HPDE6-E6E7 (cell line): ENCODE data around the gene GATB.

ENCODE experiments used
- DNase-seq: peaks from one replicate; pipeline ENCODE4 v3.0.0; 2011; ENCODE audit warnings: missing footprints; ENCODE audit errors: extremely low spot score

Gene GATB, protein sequence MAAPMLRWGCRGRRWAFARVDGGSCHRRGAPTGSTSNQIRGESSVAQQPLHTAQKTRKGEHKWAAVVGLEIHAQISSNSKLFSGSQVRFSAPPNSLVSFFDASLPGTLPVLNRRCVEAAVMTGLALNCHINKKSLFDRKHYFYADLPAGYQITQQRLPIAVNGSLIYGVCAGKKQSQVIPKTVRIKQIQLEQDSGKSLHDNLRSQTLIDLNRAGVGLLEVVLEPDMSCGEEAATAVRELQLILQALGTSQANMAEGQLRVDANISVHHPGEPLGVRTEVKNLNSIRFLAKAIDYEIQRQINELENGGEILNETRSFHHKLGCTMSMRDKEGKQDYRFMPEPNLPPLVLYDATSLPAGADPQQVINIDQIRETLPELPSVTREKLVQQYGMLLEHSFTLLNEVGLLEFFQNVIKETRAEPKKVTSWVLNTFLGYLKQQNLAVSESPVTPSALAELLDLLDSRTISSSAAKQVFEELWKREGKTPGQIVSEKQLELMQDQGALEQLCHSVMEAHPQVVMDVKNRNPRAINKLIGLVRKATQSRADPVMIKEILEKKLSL

DNA sequence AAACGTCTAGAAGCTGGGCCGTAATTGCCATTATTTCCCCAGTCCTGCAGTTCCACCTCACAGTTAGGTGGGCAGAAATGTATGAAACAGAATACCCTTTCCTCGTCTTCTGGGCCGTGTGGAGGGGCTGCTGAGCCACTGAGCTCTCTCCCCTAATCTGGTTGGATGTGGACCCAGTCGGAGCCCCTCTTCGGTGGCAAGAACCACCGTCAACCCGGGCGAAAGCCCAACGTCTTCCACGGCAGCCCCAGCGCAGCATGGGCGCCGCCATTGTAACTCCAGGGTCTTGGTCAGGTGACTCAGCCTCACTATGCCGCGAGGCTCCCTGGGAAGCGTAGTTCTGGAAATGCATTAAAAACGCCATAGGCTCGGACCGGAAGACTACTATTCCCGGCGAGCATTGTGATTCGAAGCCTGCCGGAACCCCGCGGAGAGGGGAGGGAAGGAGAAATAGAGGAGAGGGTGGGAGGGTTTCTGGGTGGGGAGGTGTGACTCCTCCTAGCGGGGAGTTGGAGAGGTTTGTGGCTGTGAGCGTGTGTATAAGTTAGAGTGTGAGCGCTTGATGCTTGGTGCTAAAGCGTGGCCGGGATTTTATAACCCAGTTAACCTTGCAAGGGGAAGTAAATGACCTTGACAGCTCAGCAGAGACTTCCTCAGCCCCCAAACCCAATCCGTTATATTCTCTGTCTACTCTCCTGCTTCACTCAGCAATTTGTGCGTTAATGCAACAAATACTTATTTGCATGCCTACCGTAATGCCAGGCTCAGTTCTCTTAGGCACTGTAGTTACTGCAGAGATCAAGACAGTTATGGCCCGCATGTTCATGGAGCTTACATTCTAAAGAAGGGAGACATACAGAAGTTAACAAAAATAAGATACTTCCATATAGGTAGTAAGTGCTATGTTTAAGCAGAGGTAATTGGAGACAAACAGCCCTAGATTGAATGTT lies at the start of gene GATB:
TSS of gene GATB (minus strand) at position 296 of the 950 bp plus-strand sequence. CDS start at position 271, 25 bp downstream.
- peak; percentile 93 for DNase-seq

DNA sequence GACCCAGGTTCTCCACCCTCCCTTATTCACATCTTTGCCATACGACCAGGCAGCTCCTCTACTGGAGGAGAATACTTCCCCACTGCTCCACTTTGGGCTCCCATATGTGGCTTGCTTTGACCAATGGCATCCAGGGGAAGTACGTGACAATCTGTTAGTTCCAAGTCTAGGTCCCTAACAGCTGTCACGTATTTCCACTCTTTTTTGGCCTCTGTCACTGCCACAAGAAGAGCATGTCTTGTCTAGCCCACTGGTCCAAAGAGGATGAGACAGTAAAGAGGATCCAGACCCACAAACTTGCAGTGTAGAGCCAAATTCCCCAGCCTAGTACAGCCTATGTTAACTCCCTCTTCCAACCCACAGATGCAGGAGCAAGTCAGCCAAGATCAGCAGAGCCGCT lies 49.7 kb upstream of the GATB start:
- DNase-seq = no peak

DNA sequence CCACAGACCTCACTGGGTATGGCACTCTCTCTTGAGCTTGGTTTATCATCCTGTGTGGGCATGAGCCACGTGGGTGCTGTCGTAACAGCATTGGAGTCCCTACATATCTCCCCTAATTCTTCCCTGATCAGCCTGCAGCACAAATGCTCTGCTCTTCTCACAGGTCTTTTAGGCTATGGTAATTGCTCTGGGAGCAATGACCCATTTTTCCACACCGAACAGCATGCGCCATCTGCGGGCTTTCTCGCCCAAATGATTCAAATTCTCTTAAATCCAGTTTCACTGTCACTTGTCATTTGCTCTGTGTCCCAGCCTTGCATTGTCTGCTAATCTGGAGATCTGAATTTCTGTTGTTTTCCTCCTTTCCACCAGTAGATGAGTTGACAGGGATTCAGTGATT lies 48.9 kb upstream of the GATB start:
- DNase-seq = no peak

DNA sequence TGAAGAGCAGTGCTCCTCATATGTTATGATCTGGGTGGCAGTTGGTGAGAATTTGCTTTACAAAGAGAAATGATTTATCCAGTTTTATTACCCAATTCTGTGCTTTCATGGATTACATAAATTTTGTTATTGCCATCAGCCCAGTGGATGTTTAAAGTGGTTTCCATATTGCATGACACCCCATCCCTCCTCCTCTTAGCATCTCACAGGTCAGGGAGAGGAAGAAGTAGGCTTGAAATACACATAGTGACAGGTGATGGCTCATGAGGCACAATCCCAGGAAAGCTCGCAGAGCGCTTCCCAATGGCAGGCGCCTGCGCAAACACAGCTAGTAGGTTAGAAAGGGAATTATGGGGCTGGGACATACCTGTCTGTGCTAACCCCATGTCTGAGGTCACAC lies 47.7 kb upstream of the GATB start:
- no peak for DNase-seq

DNA sequence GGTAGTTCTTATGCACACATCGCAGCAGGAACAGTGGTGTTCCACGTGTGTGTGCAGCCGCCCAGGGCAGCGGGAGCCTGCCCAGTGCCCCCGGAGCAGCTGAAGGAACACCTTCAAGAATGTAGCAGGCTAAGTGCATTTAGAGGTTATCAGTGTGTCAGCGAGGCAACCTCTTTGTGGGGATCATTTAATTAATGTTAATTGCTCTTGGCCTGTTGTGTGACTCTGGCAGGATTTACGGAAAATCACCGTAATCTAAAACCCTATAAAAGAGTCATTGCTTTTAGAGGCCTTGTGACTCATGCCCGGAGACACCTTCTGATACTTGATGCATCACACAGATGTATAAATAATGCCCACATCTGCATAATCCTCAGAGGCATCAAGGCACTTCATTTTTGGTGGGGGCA lies 47.3 kb upstream of the GATB start:
- DNase-seq = no peak

DNA sequence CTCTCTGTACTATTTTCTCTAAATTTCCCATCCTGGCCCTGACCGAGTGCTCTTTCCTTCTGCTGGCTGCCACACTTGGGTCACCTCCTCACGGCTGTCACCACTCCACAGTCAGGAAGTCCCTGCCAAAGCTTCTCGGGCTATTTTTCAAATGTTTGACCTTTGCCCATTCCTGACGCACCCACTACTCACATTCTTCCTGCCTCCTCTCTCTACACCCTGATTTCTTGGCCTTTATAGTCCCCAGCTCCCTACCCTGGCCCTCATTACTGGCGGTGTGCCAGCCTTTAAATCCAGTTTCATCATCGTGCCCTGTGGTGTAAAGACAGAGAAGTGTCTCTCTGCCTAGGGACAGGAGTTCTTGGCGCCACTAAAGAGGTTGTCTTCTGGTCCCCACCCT lies 46.4 kb upstream of the GATB start:
- no peak for DNase-seq

DNA sequence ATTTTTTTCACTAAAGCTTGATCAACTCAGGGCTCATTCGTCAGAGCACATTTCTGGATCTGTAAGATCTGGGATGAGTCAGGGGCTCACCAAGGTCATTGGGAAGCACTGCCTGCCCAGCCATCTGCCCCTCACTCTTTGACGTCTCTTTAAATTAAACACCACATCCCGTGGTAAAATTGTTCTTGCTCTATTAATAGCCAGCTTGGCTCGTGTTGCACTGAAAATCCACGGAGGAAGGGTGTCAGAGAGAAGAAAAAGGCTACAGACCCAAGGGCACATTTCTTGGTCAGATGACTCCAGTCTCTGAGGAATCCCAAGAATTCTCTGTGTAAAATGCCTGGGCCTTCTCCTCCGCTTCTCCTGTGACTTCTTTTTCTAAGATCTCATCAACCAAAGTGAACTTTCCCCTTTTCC lies 45.7 kb upstream of the GATB start:
- no peak for DNase-seq

DNA sequence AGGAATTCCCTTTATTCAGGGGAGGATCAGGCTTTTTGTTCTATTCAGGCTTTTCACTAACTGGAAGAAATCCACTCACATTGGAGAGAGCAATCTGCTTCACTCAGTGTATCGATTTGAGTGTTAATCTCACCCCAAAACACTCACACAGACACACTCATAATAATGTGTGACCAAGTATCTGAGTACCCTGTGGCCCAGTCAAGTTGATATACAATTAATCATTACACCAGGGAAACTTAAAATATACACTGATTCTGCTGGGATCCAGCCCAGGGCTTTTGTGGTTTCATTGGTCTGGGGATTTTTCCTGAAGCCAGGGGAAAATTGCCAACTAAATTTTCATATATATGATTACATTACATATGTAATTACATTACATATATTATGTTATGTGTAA lies 44.0 kb upstream of the GATB start:
- no peak for DNase-seq

DNA sequence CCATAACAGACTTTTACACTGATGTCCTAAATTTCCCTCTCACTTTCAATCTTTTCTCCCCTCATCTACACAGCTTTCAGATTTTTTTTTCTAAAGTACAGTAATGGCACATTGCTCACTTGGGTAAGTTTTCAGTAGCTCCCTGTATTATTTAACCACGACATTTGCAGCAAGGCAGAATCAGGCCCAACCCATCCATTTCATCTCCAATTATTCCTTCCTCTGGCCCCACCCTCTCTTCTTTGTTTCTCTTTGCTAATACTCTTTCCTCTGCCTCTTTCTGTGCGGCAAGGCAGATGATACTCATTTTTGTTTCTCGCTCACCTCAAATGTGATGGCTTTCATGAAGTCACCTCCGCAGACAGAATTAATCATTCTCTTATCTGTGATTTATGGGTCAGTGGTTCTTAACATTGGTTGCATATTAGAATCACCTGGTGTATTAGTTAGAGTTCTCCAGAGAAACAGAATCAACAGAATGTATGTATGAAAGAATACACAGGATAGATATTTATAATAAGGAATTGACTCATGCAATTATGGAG lies 43.4 kb upstream of the GATB start:
- no peak for DNase-seq

DNA sequence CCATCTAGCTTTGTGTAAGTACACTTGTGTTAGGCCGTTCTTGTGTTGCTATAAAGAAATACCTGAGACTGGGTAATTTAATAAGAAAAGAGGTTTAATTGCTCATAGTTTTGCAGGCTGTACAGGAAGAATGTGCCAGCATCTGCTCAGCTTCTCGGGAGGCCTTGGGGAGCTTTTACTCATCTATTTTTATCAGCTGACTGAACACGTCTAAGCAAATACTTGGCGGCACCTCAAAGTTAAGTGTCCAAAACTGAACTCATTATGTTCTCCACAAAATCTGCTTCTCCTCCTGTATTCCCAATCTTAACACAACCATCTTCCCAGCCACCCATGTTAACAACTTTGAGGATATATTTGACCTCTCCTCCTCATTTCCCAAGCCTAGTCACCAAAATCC lies 42.4 kb upstream of the GATB start:
- DNase-seq = no peak

DNA sequence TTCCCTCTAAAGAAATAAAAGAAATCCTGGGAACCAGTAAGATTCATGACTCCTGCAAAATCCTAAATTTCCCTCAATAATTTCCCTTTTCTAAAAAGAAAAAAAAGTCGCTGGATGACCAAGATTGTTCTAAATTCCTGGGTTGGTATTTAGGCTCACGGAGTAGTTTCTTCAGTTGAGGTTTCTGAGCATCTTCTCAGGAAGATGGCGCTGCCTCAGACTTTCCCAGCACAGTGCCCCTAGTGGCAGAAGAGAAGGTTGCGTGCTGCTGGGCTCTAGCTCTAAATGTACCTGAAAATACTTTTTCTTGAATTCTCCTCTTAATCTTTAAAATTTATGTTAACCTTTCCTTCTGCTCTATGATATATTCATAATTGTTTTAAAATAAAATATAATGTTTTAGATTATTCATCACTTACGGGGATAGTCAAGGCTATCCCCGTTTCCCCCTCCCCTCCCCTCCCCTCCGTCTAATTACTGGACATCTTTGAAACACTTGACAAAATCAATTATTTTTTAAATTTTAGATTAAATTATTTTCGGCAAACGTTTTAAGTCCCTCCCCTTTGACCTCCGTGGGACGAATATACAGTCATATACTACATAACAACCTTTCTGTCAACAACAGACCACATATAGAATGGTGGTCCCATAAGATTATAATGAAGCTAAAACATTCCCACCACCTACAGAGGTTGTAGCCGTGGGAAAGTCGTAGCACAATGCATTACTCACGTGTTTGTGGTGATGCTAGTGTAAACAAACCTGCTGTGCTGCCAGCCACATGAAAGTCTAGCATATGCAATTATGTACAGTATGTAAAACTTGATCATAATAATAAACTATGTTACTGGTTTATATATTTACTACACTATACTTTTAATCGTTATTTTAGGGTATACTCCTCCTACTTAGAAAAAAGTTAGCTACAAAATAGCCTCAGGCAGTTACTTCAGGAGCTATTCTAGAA lies 41.0 kb upstream of the GATB start:
- peak; percentile 17 for DNase-seq

DNA sequence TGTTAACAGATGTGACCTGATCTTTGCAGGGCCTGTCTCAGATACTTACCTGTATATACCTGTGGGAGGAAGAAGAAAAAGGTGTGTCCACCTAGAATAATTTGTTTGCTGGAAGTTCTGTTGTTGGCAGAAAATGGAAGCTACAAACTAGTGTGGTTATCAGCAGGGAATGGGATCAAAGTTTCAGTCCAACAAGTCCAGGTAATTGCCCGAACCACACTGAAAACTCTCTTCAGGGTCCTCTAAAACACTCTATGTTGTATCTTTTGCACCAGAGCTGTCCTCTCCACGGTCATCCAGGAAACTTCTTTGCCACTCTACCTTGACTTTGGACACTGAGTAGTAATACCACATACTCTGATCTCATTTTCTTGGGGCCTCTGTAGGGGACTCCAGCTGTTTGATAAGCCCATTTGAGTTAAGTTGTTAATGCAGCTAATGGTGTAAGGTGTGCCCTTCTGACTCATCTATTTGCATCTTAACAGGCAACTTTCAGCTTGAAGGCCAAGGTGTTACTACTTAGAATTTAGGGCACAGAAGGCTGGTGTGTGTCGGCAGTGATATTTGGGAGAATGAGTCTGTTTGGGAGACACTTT lies 38.7 kb upstream of the GATB start:
- DNase-seq = no peak

DNA sequence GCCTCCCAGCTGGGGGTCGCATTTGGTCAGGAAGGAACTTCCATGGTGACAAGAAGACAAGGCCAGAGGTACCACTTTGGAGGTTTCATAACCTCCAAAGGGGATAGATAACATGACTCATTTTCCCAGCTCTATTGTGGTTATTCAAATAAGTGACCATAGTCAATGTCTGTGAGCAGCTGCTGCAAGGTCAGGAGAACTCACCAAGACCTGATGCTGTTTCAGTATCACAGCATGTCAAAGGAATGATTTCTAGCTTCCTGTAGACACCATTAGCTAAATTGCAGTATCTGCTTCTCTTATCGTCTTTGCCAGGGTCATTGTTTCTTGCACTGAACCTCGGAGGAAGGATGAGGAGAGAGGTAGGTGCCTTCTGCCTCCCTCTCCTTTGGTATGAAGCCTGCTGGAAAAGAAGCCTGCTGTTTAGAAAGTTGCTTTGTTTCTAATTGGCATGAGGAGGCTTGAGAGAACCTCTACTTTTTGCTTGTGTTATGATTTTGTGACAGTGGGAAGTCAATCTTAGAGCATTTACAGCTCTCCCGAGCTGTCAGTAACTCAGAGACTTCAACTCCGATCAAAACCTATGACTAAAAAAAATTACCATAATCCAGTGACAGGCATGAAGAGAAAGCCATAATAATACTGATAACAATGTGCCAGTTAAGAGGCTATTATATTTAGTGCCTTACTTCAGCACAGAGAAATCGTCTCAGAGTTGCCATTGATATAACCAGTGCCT lies 38.0 kb upstream of the GATB start:
- no peak for DNase-seq

DNA sequence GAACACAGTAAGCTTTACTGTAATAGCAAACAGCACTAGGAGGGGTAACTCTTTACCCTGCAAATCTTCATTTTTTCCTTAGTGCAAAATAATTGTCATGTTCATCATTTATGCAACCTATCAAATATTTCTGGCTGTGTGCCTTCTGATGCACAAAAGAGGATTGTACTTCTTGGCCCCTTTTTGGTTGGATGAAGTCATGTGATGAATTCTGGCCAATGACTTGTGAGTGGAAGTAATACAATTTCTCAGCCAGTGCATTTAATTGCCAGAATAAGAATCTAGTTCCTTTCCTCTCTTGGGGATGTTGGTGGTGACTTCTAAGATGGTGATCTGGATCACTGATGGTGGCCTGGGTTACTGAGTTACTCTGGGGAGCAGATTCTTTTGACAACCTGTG lies 37.0 kb upstream of the GATB start:
- DNase-seq = no peak

DNA sequence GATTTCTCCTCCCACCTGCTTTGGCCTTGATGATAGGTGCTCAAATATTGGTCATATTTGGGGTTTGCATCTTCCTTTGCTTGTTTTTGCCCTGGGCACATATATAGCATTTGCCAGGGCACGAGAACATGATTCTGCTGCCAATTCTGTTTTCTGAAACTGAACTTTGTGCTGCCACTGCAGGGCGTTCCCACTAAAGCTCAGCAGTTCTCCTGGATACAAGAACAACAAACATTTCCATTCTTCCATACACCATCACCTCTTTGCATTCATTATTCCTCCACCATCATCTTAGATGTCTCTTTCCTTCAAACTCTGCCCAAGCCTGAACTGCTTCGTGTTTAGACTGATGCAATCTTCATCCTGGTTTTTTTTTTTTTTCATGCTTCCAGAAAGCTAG lies 36.3 kb upstream of the GATB start:
- no peak for DNase-seq

DNA sequence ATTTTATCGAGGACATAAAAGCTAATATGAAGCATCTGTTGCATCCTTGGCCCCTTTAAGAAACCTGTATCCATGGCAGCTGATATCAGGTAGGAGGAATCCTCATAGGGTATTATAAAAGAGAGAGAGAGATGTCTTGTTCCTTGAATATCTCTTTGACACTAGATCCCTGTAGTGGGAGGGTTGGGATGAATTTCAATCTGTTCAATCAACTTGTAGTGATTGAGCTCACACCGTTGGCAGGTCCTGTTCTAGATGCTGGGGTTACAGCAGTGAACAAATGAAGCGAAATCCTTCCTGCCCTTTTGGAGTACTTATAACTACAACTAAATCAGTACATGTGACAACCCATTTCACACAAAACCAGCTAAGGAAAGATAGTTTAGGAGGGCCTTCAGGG lies 35.3 kb upstream of the GATB start:
- DNase-seq = no peak

DNA sequence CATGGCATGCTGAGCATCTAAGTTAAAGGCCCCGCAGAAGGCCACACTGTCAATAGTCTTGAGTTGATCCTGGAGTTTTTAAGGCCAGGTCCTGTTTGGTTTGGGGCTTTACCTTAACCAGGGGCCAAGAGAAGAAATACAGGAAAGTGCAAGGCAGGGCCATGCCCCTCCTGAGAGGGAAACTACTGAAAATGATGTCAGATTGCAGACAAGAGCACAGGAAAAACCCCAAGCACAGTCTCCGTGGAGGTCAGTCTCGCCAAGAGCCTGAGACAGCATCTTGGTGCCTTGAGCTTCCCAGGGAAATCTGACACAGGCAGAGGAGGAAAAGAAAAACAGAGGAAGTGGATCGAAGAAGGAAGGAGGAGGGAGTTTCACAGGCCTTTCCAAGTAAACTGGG lies 32.2 kb upstream of the GATB start:
- DNase-seq = no peak

DNA sequence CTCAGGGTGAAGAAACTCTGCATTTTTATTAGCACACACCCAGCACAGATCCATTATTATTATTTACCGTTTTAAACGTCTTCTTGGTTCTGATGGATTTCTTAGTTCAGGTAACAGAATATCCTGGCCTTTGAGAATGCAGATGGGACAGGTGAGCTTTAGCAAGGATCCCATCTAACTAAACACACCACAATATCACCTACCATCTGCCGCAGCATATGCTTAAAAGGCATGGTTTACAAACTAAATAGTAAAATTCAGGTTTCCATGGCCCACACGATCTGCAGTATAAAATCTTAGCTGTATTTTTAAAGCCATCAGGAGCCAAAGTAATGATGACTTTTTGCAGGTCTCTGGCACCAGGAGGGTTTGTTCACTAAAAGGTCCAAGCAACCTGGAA lies 31.7 kb upstream of the GATB start:
- no peak for DNase-seq

DNA sequence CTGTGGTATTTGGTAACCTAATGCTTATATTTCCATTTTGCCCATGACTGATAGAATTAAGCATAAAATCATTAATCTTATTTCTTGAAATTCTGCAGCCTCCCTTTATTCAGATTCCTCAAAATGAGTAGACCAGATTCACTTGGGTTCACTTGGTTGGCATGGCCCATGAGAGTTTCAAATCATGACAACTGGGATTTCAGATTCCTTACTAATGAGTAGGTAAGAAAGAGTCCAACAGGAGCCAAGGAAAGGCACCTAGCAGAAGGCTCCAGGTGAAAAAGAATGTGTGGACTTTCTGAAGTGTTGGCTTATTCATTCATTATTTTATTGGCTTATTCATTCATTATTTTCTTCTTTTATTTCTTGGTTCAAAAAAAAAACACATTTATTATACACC lies 27.2 kb upstream of the GATB start:
- DNase-seq = no peak

DNA sequence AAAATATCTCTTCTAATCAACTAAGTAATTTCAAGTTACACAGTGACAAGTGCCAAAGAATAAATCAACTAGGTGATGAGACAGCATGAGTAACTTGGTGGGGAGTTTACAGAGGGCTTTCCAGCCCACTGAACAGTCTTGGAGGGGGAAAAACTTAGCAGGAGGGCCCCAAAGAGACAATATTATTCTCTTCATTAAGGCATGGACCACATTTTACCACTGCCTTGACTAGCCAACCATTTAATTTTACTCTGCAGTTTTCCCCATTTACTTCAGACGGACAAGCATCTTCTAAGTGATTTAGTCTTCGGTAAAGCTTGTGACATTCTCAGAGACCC lies 25.3 kb upstream of the GATB start:
- DNase-seq = no peak
